GM13976 (cell line): Measurements from ENCODE around the gene OIT3.

ENCODE experiments used
- DNase-seq: peaks from one replicate; pipeline ENCODE4 v3.0.0; 2012; ENCODE audit warnings: low spot score
- CTCF ChIP-seq: IDR thresholded peaks from 2 replicates; pipeline ENCODE4 v1.5.1; 2012; ENCODE audit warnings: borderline replicate concordance, mild to moderate bottlenecking; ENCODE audit not compliant: insufficient read depth; ENCODE audit errors: extremely low read depth, missing control alignments, control extremely low read depth
- in situ Hi-C: fragments of 300-500 bp; cut with MboI; formaldehyde crosslinking; loops from one replicate; pipeline ENCODE4 v1.12.0; 2022; ENCODE audit warnings: low sequenced_read_pairs, mixed read lengths, inconsistent platforms; ENCODE audit not compliant: unreplicated experiment

OIT3 gene

GRCh38 chr10:72952642-72953158, 59.2 kb downstream of the OIT3 start:
- no peak for DNase-seq
- in situ Hi-C loops, result no loop called here
- no peak for TF ChIP-seq CTCF

- TF ChIP-seq CTCF, result no peak
- DNase-seq, result no peak
- in situ Hi-C loops, result no loop called here
Observed at GRCh38 chr10:72953687-72954086, 60.1 kb downstream of the OIT3 start.

GRCh38 chr10:72954230-72954595, 60.7 kb downstream of the OIT3 start:
- in situ Hi-C loops, result no loop called here
- no peak for TF ChIP-seq CTCF
- DNase-seq, result no peak

- DNase-seq, result no peak
- no peak for TF ChIP-seq CTCF
- in situ Hi-C loops, result no loop called here
Observed at GRCh38 chr10:72954596-72955554, 61.3 kb downstream of the OIT3 start, which contains the start of gene PLA2G12B. PLA2G12B (minus strand) TSS chr10:72954806; CDS start chr10:72954685, 121 bp downstream.

DNA sequence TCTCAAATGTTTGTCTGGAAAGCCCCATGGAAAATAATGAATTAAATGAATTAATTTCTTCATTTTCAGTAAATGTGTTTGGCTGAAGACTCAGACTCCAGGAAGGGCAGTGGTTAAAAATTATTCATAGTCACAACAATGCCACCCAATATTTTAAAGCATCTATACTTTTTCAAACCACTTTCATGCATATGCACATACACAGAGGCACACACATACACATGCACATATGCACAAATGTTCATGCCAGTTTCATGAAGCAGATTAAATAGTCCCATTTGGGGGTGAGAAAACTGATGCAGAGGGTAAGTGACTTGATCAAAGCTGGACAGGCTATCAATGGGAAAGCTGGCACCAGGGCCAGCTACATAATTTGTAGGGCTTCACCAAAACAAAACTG, 62.5 kb downstream of the OIT3 start:
- TF ChIP-seq CTCF, result no peak
- in situ Hi-C loops, result no loop called here
- no peak for DNase-seq

- in situ Hi-C loops, result no loop called here
- TF ChIP-seq CTCF, result no peak
- no peak for DNase-seq
Observed at GRCh38 chr10:72976886-72977285, 83.3 kb downstream of the OIT3 start.
